Activated T-cell treated with anti-CD3 and anti-CD28 coated beads, Interleukin-2, amount 50 U/mL, for 72 hours (primary cell): Measurements from ENCODE around the gene STAT4. TPM values are rescaled to one million over a fixed set of nuclear protein-coding genes. Genes with fewer than 3 reads are reported as not detected.
A peak's percentile ranks its signal among the peaks of the same experiment; 100 is the strongest.

Source experiments
- ATAC-seq, 2 donors: fragments of 150-1000 bp; cut with Tn5 transposase; replicated peaks in 1 of 2; 2 replicates each; pipeline ENCODE4 v1.10.0; 2021; ENCODE audit warnings: moderate library complexity in 2 of 2, mild to moderate bottlenecking in 1 of 2
- DNase-seq, 2 donors: peaks; one replicate each; pipeline ENCODE4 v3.0.0; 2021 to 2022; ENCODE audit warnings: mixed read lengths in 1 of 2
- H3K27ac Mint-ChIP-seq: one replicate; pipeline ENCODE4 v1.8.0; 2022; ENCODE audit warnings: mild to moderate bottlenecking, moderate library complexity, mixed read lengths
- H3K27me3 Mint-ChIP-seq: one replicate; pipeline ENCODE4 v1.8.0; 2022; ENCODE audit warnings: low read depth, mixed read lengths
- H3K36me3 Mint-ChIP-seq, 2 donors: one replicate each; pipeline ENCODE4 v1.8.0; 2022; ENCODE audit warnings: mixed read lengths in 2 of 2, mild to moderate bottlenecking in 1 of 2; ENCODE audit not compliant: insufficient read depth in 2 of 2
- H3K4me1 Mint-ChIP-seq: one replicate; pipeline ENCODE4 v1.8.0; 2022; ENCODE audit warnings: low read depth, mixed read lengths
- H3K4me3 Mint-ChIP-seq, 2 donors: one replicate each; pipeline ENCODE4 v1.8.0; 2022; ENCODE audit warnings: mild to moderate bottlenecking in 2 of 2, mixed read lengths in 2 of 2, moderate library complexity in 2 of 2
- H3K9me3 Mint-ChIP-seq, 2 donors: one replicate each; pipeline ENCODE4 v1.8.0; 2022; ENCODE audit warnings: mixed read lengths in 2 of 2
- total RNA-seq, 2 donors: library from RNA; stranded (reverse); gene quantifications; one replicate each; pipeline ENCODE4 v1.2.3, GENCODE V29; 2022

The STAT4 gene
- total RNA-seq, 2 donors from 2014 or later, result 104 to 125 TPM

DNA sequence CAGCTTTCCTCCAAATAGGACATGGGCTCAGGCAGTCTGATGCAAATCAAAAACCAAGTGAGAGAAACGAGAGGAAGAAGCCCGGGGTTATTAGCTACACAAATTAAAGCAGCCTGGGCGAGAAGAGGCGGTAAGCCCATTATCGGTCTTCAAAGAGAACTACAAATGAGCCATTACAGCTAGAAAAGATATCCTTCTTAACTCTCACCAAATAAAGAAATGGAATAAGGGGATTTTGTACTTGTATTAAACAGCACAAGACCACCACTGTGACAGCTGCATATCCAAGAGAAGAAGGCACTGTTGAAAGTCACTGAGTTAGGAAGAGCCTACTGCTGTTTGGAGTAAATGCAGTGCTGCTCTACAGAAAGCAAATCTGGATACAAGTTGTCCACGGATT lies 169.5 kb downstream of the STAT4 start:
- H3K4me3 Mint-ChIP-seq, result no peak overlapping the region
- peaks cover 87% of the 10 kb centered on the region for H3K4me1 Mint-ChIP-seq
- no peaks in the 10 kb centered on the region for H3K9me3 Mint-ChIP-seq
- ATAC-seq (no peak), DNase-seq (no peak)
- no peaks in the 10 kb centered on the region for H3K27me3 Mint-ChIP-seq
- peak overlapping the region; percentile 73 for H3K27ac Mint-ChIP-seq
- H3K36me3 Mint-ChIP-seq, result peaks cover 47 to 89% of the 10 kb centered on the region in 2 donors

DNA sequence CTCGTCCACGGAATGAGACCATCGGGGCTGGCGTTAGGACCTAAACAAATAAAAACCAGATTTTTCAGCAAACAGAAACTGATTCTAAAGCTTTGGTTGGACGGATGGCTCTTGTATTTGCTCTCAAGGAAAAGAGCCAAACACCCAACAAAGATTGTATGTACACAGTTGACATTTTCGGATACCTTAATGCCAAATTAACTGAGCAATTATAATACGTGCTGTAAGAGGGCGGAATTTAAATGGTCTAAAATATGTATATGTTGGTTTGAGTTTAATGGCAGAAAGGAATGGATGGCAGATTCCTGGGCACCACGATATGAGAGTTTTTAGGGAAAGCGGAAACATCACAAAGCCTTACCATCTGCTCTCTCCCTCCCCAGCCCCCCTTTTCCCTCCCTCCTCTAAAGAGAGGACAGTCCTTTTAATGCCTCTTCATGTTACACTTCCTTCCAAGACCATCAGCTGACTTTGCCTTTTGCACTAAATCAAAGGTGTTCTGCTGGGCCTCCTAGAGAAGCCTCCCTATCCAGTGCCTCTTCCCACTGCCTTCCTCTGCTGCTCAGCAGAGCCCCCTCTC lies 170.1 kb downstream of the STAT4 start:
- no peak overlapping the region for H3K4me3 Mint-ChIP-seq
- H3K36me3 Mint-ChIP-seq, result peaks cover 46 to 87% of the 10 kb centered on the region in 2 donors
- H3K27ac Mint-ChIP-seq, result peak overlapping the region; percentile 88
- peaks cover 81% of the 10 kb centered on the region for H3K4me1 Mint-ChIP-seq
- no peak for ATAC-seq
- H3K27me3 Mint-ChIP-seq, result no peaks in the 10 kb centered on the region
- H3K9me3 Mint-ChIP-seq, result no peaks in the 10 kb centered on the region
- DNase-seq, result no peak

DNA sequence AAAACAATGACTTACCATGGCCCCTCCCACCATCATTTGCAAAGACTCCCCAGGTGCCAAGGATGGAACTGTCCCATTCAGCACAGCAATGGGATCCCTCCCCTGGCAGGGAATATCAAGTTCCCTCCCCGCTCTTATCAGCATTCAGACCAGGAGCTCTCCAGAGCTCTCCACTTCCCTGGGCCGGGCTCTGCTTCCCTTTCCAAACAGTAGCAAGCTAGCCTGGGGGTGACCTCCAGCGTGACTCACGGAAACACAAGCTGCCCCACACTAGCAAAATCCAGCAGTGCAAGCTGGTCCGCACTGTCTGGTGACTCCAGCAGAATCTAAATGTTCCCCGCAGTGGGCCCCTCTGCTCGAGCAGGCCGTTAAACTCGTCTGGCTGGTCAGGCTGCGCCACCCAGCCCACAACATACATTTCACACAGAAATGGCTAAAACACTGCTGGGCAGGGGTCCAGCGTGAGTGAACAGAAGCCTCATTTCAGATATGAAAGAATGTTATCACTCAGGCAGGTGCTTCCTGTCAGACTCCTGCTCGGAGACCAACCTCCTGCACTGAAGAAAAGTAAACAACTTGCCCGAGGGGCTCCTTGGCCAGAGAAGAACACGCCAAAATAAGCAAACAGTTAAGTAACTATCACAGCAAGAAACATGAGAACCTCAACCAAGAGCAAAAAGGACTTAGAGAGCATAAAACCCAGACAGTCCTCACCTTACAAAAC lies 170.7 kb downstream of the STAT4 start:
- ATAC-seq (no peak), DNase-seq (no peak)
- Mint-ChIP-seq H3K27ac (peak overlapping the region; percentile 88), H3K4me1 (peaks cover 75% of the 10 kb centered on the region), H3K27me3 (no peaks in the 10 kb centered on the region), H3K36me3 (peaks cover 46 to 87% of the 10 kb centered on the region in 2 donors), H3K4me3 (no peak overlapping the region), H3K9me3 (no peaks in the 10 kb centered on the region)

Other genes with a start within 250 kb of the STAT4 start
- 100 to 1,000 TPM; 441 to 563 TPM for gene STAT1, start 136.8 kb downstream of the STAT4 start, total RNA-seq
- gene MYO1B, start 94.4 kb upstream of the STAT4 start, total RNA-seq, result 10 to 100 TPM; 24.4 to 37.5 TPM